ENCODE data around the gene MYOF.

DNA sequence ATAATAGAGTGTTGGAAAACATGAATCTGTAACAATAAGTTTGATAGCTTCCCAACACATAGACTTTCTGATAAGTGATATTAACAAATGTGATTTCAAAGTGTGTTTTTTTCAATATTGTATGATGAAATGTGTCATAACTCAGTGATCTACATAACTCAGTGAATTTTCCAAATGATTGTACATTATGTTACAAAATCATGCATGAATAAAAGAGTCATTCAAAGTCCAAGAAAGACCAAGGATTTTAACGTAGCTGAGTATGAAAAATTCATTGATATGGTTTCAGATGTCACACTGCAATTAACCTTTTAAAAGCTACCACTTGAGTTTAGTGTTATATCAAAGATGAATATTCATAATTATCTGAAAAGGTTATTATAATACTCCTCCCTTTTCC, 111.2 kb downstream of the MYOF start:
- TF ChIP-seq POLR2A (IDR thresholded peaks at IDR 0.05; ENCODE audit: low read length) (no peak), GATA1 (IDR thresholded peaks at IDR 0.05; ENCODE audit: low read depth, low read length) (no peak)

All from erythroblast (primary cell).